ENCODE results near the gene NLRP1. TPM values are rescaled to one million over a fixed set of nuclear protein-coding genes. Genes with fewer than 3 reads are reported as not detected.

NLRP1 gene
- total and polyA plus RNA-seq, 5 donors from 2014 or later = 25.5 to 279 (median 32.8) TPM

- Mint-ChIP-seq H3K4me1 (peaks cover 6 to 59% (median 42%) of the 10 kb centered on the region in 4 donors), H3K27me3 (no peaks in the 10 kb centered on the region), H3K4me3 (peak overlapping the region; percentile 69 to 96 (median 76))
Measured at GRCh38 chr17:5585836-5586521, 1.7 kb upstream of the NLRP1 start.

GRCh38 chr17:5585287-5585794 is 1.0 kb upstream of the NLRP1 start:
- ATAC-seq (ENCODE audit: low read depth in 2 of 2) (no peak), DNase-seq (no peak)
- H3K4me3 ChIP-seq (ENCODE audit: low read depth, low read length) = peak overlapping the region; percentile 93
- H3K27me3 Mint-ChIP-seq = no peaks in the 10 kb centered on the region
- H3K4me1 Mint-ChIP-seq = peaks cover 12 to 65% (median 47%) of the 10 kb centered on the region in 4 donors
- peaks cover 55% of the 10 kb centered on the region for H3K4me1 ChIP-seq (ENCODE audit: control insufficient read depth, insufficient read depth, low read length, poor library complexity, severe bottlenecking)
- peak overlapping the region; percentile 99 to 100 (median 99) for H3K27ac Mint-ChIP-seq
- H3K27me3 ChIP-seq (ENCODE audit: control insufficient read depth, insufficient read depth, low read length) = no peaks in the 10 kb centered on the region
- peak overlapping the region; percentile 96 to 100 (median 98) for H3K4me3 Mint-ChIP-seq
- H3K36me3 Mint-ChIP-seq = peaks cover 24% of the 10 kb centered on the region
- peaks cover 17% of the 10 kb centered on the region for H3K36me3 ChIP-seq (ENCODE audit: control insufficient read depth, insufficient read depth, low read length)
- H3K9me3 ChIP-seq (ENCODE audit: control insufficient read depth in 2 of 2, low read length in 2 of 2) = no peaks in the 10 kb centered on the region
- peak overlapping the region; percentile 86 for H3K27ac ChIP-seq (ENCODE audit: insufficient read depth, low read length, poor library complexity, severe bottlenecking)
- no peaks in the 10 kb centered on the region for H3K9me3 Mint-ChIP-seq

More at GRCh38 chr17:5585836-5586521, 1.7 kb upstream of the NLRP1 start:
- H3K9me3 ChIP-seq (ENCODE audit: control insufficient read depth in 2 of 2, low read length in 2 of 2) = no peaks in the 10 kb centered on the region
- no peak for ATAC-seq (ENCODE audit: low read depth in 2 of 2)
- H3K9me3 Mint-ChIP-seq = no peaks in the 10 kb centered on the region
- peak overlapping the region; percentile 99 to 100 (median 99) for H3K27ac Mint-ChIP-seq
- peaks cover 12% of the 10 kb centered on the region for H3K36me3 ChIP-seq (ENCODE audit: control insufficient read depth, insufficient read depth, low read length)
- H3K27me3 ChIP-seq (ENCODE audit: control insufficient read depth, insufficient read depth, low read length) = no peaks in the 10 kb centered on the region
- H3K4me3 ChIP-seq (ENCODE audit: low read depth, low read length) = peak overlapping the region; percentile 4
- peaks cover 52% of the 10 kb centered on the region for H3K4me1 ChIP-seq (ENCODE audit: control insufficient read depth, insufficient read depth, low read length, poor library complexity, severe bottlenecking)
- peak overlapping the region; percentile 86 for H3K27ac ChIP-seq (ENCODE audit: insufficient read depth, low read length, poor library complexity, severe bottlenecking)
- H3K36me3 Mint-ChIP-seq = peaks cover 17% of the 10 kb centered on the region
- peak in 1 of 3 donors; percentile 29 for DNase-seq

DNA sequence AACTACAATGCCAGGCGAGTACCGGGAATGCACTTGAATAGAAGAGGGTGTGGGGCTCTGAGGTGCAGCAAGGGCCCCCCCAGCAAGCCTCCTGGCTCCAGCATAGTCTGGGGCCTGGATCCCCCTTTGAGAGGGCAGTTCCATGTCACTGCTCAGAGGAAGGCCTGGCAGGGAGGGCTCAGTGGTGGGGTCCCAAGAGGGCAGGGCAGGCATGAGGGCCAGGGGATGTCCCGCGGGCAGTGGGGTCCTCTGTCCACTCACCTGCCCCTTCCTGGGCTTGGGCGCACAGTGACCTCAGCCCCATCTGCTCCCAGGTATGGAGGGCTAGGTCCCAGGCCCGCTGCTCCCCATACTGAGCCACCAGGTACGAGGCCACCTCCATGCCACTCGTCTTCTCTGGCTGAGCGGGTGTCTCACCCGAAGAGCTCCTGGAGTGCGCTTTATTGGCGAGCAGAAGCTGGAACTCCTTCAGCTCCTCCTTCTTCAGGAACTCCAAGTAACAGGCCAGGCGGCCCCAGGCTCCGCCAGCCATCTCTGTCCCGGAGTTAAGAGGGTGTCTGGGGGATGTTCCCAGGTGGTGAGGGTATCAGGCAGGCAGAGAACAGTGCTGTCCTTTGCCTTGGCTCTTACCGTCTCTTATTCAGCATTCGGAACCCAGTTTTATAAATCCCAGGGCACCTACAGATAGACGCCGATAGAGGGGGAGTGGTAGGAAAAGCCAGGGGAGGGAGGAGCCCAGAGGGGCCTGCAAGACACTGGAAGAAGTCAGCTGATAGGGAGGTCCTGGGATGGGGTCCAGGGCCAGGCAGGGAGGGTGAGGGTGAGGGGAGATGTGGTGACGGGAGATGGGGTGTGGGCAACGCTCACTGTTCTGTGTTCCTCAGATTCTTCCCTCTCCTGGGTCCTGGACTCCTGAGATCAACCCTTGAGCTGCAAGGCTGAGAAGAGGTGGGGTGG is 605 bp downstream of the NLRP1 start:
- peak overlapping the region; percentile 99 to 100 (median 99) for H3K27ac Mint-ChIP-seq
- peaks cover 13 to 78% (median 58%) of the 10 kb centered on the region in 4 donors for H3K4me1 Mint-ChIP-seq
- peaks cover 55% of the 10 kb centered on the region for H3K4me1 ChIP-seq (ENCODE audit: control insufficient read depth, insufficient read depth, low read length, poor library complexity, severe bottlenecking)
- peak overlapping the region; percentile 86 for H3K27ac ChIP-seq (ENCODE audit: insufficient read depth, low read length, poor library complexity, severe bottlenecking)
- no peaks in the 10 kb centered on the region for H3K27me3 Mint-ChIP-seq
- H3K36me3 ChIP-seq (ENCODE audit: control insufficient read depth, insufficient read depth, low read length) = peaks cover 33% of the 10 kb centered on the region
- no peaks in the 10 kb centered on the region for H3K27me3 ChIP-seq (ENCODE audit: control insufficient read depth, insufficient read depth, low read length)
- DNase-seq (no peak), ATAC-seq (ENCODE audit: low read depth in 2 of 2) (peak in 1 of 2 donors; percentile 2)
- H3K9me3 ChIP-seq (ENCODE audit: control insufficient read depth in 2 of 2, low read length in 2 of 2) = no peaks in the 10 kb centered on the region
- peak overlapping the region; percentile 93 for H3K4me3 ChIP-seq (ENCODE audit: low read depth, low read length)
- H3K36me3 Mint-ChIP-seq = peaks cover 38% of the 10 kb centered on the region
- peak overlapping the region; percentile 96 to 100 (median 98) for H3K4me3 Mint-ChIP-seq
- H3K9me3 Mint-ChIP-seq = peaks cover 0 to 2% (median 0%) of the 10 kb centered on the region in 7 donors

GRCh38 chr17:5582209-5583185 is 1.8 kb downstream of the NLRP1 start:
- H3K9me3 ChIP-seq (ENCODE audit: control insufficient read depth in 2 of 2, low read length in 2 of 2) = no peaks in the 10 kb centered on the region
- H3K27me3 ChIP-seq (ENCODE audit: control insufficient read depth, insufficient read depth, low read length) = no peaks in the 10 kb centered on the region
- peaks cover 55% of the 10 kb centered on the region for H3K4me1 ChIP-seq (ENCODE audit: control insufficient read depth, insufficient read depth, low read length, poor library complexity, severe bottlenecking)
- peak overlapping the region; percentile 96 to 100 (median 98) for H3K4me3 Mint-ChIP-seq
- H3K36me3 ChIP-seq (ENCODE audit: control insufficient read depth, insufficient read depth, low read length) = peaks cover 33% of the 10 kb centered on the region
- DNase-seq (peak in 1 of 3 donors; percentile 41), ATAC-seq (ENCODE audit: low read depth in 2 of 2) (no peak)
- H3K27me3 Mint-ChIP-seq = no peaks in the 10 kb centered on the region
- H3K36me3 Mint-ChIP-seq = peaks cover 50% of the 10 kb centered on the region
- H3K27ac ChIP-seq (ENCODE audit: insufficient read depth, low read length, poor library complexity, severe bottlenecking) = peak overlapping the region; percentile 86
- H3K4me3 ChIP-seq (ENCODE audit: low read depth, low read length) = peak overlapping the region; percentile 93
- peak overlapping the region; percentile 97 to 99 (median 97) for H3K27ac Mint-ChIP-seq
- H3K9me3 Mint-ChIP-seq = peaks cover 0 to 5% (median 0%) of the 10 kb centered on the region in 7 donors
- peaks cover 12 to 86% (median 63%) of the 10 kb centered on the region in 4 donors for H3K4me1 Mint-ChIP-seq

- Mint-ChIP-seq H3K27me3 (no peaks in the 10 kb centered on the region), H3K4me1 (peaks cover 8 to 87% (median 64%) of the 10 kb centered on the region in 4 donors), H3K4me3 (peak overlapping the region; percentile 96 to 100 (median 98)), H3K9me3 (peaks cover 0 to 5% (median 0%) of the 10 kb centered on the region in 7 donors), H3K27ac (peak overlapping the region in 2 of 3 donors; percentile 97 to 99), H3K36me3 (peaks cover 57% of the 10 kb centered on the region)
- H3K4me3 ChIP-seq (ENCODE audit: low read depth, low read length) = peak overlapping the region; percentile 93
- ATAC-seq (ENCODE audit: low read depth in 2 of 2) (no peak), DNase-seq (no peak)
- H3K9me3 ChIP-seq (ENCODE audit: control insufficient read depth in 2 of 2, low read length in 2 of 2) = no peaks in the 10 kb centered on the region
- no peaks in the 10 kb centered on the region for H3K27me3 ChIP-seq (ENCODE audit: control insufficient read depth, insufficient read depth, low read length)
- peaks cover 49% of the 10 kb centered on the region for H3K4me1 ChIP-seq (ENCODE audit: control insufficient read depth, insufficient read depth, low read length, poor library complexity, severe bottlenecking)
- H3K27ac ChIP-seq (ENCODE audit: insufficient read depth, low read length, poor library complexity, severe bottlenecking) = no peak overlapping the region
- peaks cover 33% of the 10 kb centered on the region for H3K36me3 ChIP-seq (ENCODE audit: control insufficient read depth, insufficient read depth, low read length)
Measured at GRCh38 chr17:5581655-5582054, 2.7 kb downstream of the NLRP1 start.

DNA sequence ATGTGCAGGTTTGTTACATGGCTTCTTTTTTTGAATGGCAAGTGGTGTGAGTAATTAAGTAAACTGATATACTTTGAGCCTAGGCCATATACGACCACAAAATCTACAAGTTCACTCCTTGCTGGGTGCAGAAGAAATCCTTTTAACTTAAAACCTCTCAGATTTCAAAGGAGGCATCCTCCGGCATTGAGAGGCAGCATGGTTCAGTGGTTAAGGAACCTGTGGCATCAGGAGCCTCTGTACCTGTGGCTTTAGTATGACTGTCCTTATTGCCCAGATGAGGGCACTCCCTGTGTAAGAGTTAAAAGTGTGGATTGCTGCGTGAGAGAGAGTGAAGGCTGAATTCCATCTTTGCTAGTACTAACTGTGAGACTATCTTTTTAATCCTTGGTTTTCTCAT is 3.3 kb downstream of the NLRP1 start:
- Histone ChIP-seq H3K27ac (ENCODE audit: insufficient read depth, low read length, poor library complexity, severe bottlenecking) (peak overlapping the region; percentile 47), H3K36me3 (ENCODE audit: control insufficient read depth, insufficient read depth, low read length) (peaks cover 33% of the 10 kb centered on the region), H3K4me3 (ENCODE audit: low read depth, low read length) (peak overlapping the region; percentile 51), H3K4me1 (ENCODE audit: control insufficient read depth, insufficient read depth, low read length, poor library complexity, severe bottlenecking) (peaks cover 43% of the 10 kb centered on the region), H3K9me3 (ENCODE audit: control insufficient read depth in 2 of 2, low read length in 2 of 2) (no peaks in the 10 kb centered on the region), H3K27me3 (ENCODE audit: control insufficient read depth, insufficient read depth, low read length) (no peaks in the 10 kb centered on the region)
- no peaks in the 10 kb centered on the region for H3K27me3 Mint-ChIP-seq
- H3K9me3 Mint-ChIP-seq = peaks cover 0 to 5% (median 0%) of the 10 kb centered on the region in 7 donors
- H3K36me3 Mint-ChIP-seq = peaks cover 64% of the 10 kb centered on the region
- peak overlapping the region; percentile 1 to 96 (median 68) for H3K4me3 Mint-ChIP-seq
- H3K27ac Mint-ChIP-seq = peak overlapping the region; percentile 2 to 99 (median 52)
- ATAC-seq (ENCODE audit: low read depth in 2 of 2) = no peak
- peaks cover 13 to 88% (median 66%) of the 10 kb centered on the region in 4 donors for H3K4me1 Mint-ChIP-seq
- no peak for DNase-seq
